WERI-Rb-1 (cell line): ENCODE data around the gene ENAH.

ENCODE experiments used
- DNase-seq: peaks from one replicate; pipeline ENCODE4 v3.0.0-alpha.2; 2020
- H3K27ac ChIP-seq: fragments of 250-450 bp; sonication (Bioruptor Pico); 2 replicates; pipeline ENCODE4 v1.5.1; 2020; ENCODE audit warnings: mild to moderate bottlenecking, moderate library complexity
- H3K27me3 ChIP-seq: fragments of 250-450 bp; sonication (Bioruptor Pico); 2 replicates; pipeline ENCODE4 v1.5.1; 2021; ENCODE audit warnings: mild to moderate bottlenecking, low read depth, moderate library complexity; ENCODE audit not compliant: insufficient read depth, severe bottlenecking
- H3K36me3 ChIP-seq: fragments of 250-450 bp; sonication (Bioruptor Pico); 2 replicates; pipeline ENCODE4 v1.5.1; 2020; ENCODE audit warnings: mild to moderate bottlenecking, moderate library complexity
- H3K4me3 ChIP-seq: 2 replicates; pipeline ENCODE4 v1.5.1; 2011; ENCODE audit warnings: low read depth, mild to moderate bottlenecking, control low read depth, low read length
- H3K9me3 ChIP-seq: fragments of 250-450 bp; sonication (Bioruptor Pico); 2 replicates; pipeline ENCODE4 v1.5.1; 2021; ENCODE audit warnings: mild to moderate bottlenecking, moderate library complexity; ENCODE audit not compliant: severe bottlenecking
- TF ChIP-seq, protein P1 (sequence below): IDR thresholded peaks from 2 replicates; pipeline ENCODE4 v1.5.1; 2011; ENCODE audit warnings: low read depth, mild to moderate bottlenecking, control low read depth, inconsistent platforms, low read length

Gene ENAH

DNA sequence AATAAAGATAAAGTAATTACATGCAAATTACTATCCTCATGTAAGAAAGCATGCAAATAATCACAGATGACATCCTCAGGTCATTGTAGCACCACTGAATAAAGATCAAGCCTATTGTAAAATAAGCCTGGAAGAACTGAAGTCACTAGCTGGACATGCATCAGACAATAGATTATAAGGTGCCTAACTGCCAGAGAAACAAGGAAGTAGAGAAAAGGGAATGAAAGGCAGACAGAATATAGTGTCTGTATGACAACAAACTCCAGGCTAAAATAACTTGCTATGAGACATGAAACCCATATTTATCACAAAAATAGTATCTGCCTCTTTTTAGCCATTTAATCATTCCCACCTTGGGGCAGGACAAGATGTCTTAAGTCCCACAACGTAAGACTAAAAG is 108.7 kb downstream of the ENAH start:
- Histone ChIP-seq H3K36me3 (no peaks in the 10 kb centered on the region), H3K9me3 (no peaks in the 10 kb centered on the region), H3K27ac (no peak overlapping the region), H3K27me3 (no peaks in the 10 kb centered on the region), H3K4me3 (no peak overlapping the region)
- TF ChIP-seq, protein P1, sequence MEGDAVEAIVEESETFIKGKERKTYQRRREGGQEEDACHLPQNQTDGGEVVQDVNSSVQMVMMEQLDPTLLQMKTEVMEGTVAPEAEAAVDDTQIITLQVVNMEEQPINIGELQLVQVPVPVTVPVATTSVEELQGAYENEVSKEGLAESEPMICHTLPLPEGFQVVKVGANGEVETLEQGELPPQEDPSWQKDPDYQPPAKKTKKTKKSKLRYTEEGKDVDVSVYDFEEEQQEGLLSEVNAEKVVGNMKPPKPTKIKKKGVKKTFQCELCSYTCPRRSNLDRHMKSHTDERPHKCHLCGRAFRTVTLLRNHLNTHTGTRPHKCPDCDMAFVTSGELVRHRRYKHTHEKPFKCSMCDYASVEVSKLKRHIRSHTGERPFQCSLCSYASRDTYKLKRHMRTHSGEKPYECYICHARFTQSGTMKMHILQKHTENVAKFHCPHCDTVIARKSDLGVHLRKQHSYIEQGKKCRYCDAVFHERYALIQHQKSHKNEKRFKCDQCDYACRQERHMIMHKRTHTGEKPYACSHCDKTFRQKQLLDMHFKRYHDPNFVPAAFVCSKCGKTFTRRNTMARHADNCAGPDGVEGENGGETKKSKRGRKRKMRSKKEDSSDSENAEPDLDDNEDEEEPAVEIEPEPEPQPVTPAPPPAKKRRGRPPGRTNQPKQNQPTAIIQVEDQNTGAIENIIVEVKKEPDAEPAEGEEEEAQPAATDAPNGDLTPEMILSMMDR, result no peak
- no peak for DNase-seq

DNA sequence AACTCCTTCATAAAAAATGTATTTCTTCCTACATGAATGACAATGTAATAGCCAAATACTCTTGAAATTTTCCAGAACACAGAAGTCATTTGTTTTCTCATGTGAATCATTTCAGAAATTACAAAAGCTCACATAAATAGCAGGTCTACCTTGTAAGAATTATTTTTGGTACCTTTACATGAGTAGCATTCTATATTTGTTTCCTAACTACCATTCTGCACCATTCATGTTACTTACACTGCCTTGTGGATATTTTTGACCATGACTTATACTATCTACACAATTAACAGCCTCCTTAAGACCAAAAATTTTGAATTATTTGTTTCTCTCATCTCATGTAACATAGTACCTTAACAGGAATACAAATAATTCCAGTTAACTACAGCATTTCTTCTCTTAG is 109.6 kb downstream of the ENAH start:
- TF ChIP-seq, protein P1, result no peak
- no peak for DNase-seq
- Histone ChIP-seq H3K9me3 (no peaks in the 10 kb centered on the region), H3K27me3 (no peaks in the 10 kb centered on the region), H3K36me3 (no peaks in the 10 kb centered on the region), H3K4me3 (no peak overlapping the region), H3K27ac (no peak overlapping the region)

DNA sequence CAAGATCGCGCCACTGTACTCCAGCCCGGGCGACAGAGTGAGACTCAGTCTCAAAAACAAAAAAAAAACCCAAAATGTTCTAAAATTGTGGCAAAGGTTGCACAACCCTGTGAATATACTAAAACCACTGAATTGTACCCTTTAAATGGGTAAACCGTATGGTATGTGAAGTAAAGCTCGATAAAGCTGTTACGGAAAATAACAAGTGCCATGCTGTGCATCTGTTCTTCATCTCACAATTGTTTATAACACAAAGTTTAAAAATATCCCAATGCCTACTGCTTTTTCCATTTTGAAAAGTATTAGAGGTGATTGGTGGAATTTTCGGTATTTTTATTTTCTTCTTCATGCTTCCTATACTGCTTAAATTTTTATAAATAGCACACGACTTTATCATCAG is 111.5 kb downstream of the ENAH start:
- no peaks in the 10 kb centered on the region for H3K9me3 ChIP-seq

DNA sequence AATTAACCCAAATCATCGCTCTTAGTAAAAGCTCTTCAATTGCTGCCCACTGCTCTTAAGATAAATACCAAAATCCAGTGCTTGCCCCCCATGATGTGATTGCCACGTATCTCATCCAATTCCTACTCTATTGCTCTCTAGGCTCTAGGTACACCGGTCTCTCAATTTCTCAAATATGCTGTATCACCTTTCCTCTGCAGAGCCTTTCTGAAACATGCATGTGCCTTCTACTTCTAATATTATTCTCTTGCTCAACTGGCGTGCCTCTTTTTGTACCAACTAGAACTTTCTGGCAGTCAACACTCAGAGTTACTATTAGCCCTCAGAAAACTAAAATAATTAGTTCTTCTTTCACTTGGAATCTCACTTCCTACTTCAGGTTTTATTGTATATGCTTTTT is 113.3 kb downstream of the ENAH start:
- DNase-seq, result no peak
- Histone ChIP-seq H3K27me3 (no peaks in the 10 kb centered on the region), H3K4me3 (no peak overlapping the region), H3K9me3 (no peaks in the 10 kb centered on the region), H3K27ac (no peak overlapping the region), H3K36me3 (no peaks in the 10 kb centered on the region)
- TF ChIP-seq, protein P1, result no peak

More for the DNA sequence above, 111.5 kb downstream of the ENAH start:
- Histone ChIP-seq H3K27ac (no peak overlapping the region), H3K27me3 (no peaks in the 10 kb centered on the region), H3K4me3 (no peak overlapping the region), H3K36me3 (no peaks in the 10 kb centered on the region)
- DNase-seq, result no peak
- TF ChIP-seq, protein P1, result no peak

DNA sequence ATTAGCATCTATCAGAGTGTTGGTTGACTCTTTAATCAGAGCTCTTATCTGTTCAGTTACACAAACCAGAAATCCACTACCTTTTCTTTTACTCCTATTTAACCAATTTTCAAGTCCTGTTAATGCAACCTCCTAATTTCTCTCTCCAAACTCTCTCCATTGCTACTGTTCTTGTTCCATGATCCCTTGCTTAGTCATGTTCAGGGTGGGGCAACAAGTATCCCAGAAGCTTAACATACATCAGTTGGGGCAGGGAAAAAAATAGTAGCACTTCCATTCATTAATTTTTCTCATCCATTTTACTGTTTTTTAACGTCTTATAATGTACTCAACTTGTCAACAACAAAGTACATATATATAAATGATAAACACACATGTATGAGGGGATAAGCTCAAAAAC is 113.9 kb downstream of the ENAH start:
- TF ChIP-seq, protein P1, result no peak
- no peak for DNase-seq
- Histone ChIP-seq H3K27ac (no peak overlapping the region), H3K36me3 (no peaks in the 10 kb centered on the region), H3K9me3 (no peaks in the 10 kb centered on the region), H3K27me3 (no peaks in the 10 kb centered on the region), H3K4me3 (no peak overlapping the region)

DNA sequence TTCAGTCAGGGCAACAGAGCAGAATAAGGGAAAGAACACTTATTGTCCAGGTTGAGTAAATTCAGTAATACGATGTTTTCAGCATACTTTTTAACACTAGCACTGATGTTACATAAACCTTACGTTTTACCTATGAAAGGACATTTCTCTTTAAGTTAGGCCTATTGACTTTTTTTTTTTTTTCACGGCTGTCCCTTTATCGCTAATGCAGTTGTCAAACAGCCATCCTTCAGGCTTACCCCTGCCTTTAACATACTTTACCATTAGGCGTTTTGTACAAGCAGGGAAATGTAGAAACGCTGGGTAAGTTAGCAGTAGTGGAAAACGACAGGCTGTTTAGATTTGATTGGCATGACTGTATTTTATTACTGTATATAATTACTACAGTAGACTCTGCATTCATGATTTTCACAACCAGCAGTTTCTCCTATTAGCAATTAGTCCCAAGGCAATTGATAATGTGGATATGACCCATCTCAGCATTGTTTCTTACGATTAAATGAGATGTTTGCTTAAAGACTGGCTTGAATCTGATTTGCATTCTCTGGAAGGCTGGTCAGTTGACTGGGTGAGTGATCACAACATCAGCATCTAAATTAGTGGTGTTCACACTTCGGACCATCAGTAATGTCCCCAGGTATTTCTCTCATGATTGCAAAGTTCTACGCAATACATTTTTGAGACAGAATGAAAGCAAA is 115.2 kb downstream of the ENAH start:
- no peaks in the 10 kb centered on the region for H3K9me3 ChIP-seq
- no peaks in the 10 kb centered on the region for H3K36me3 ChIP-seq
- DNase-seq, result no peak
- H3K4me3 ChIP-seq, result no peak overlapping the region
- TF ChIP-seq, protein P1, result no peak
- no peak overlapping the region for H3K27ac ChIP-seq
- no peaks in the 10 kb centered on the region for H3K27me3 ChIP-seq
